PC-9 (cell line): ENCODE data around the gene PHACTR4. TPM values are rescaled to one million over a fixed set of nuclear protein-coding genes. Genes with fewer than 3 reads are reported as not detected.

ENCODE experiments used
- BruUV-seq: library from RNA; stranded (reverse); fragments of 400-500 nt; replicated peaks from 2 replicates; lab custom pipeline; 2021; lab: Mats Ljungman, UMichigan
- CTCF ChIA-PET: fragments of 300-600 bp; sonication (Branson Sonifier 250); formaldehyde crosslinking; loops from one replicate; lab custom pipeline; 2022; ENCODE audit warnings: antibody characterized with exemption; lab: Charles Lee
- POLR2A ChIA-PET: fragments of 300-600 bp; sonication (Branson Sonifier 250); formaldehyde crosslinking; loops from one replicate; lab custom pipeline; 2022; ENCODE audit warnings: antibody characterized with exemption; ENCODE audit not compliant: unreplicated experiment; lab: Charles Lee
- DNase-seq, 2 experiments: peaks; one replicate each; pipeline versions ENCODE4 v3.0.0 to v3.0.0-alpha.2; 2015 to 2022; ENCODE audit warnings: mixed read lengths in 1 of 2
- H2AFZ ChIP-seq: fragments of 200-600 bp; sonication (generic); 2 replicates; pipeline ENCODE4 v1.8.1; 2017; ENCODE audit warnings: antibody characterized with exemption
- H3F3A ChIP-seq: fragments of 200-600 bp; sonication (generic); 2 replicates; pipeline ENCODE4 v1.8.1; 2017; ENCODE audit warnings: antibody characterized with exemption, mild to moderate bottlenecking, low read depth; ENCODE audit not compliant: insufficient read depth
- H3K27ac ChIP-seq: fragments of 200-600 bp; sonication (generic); 2 replicates; pipeline ENCODE4 v1.6.1; 2016; ENCODE audit warnings: mixed run types
- H3K27me3 ChIP-seq: fragments of 200-600 bp; sonication (generic); 2 replicates; pipeline ENCODE4 v1.6.1; 2016; ENCODE audit warnings: low read depth, mixed run types; ENCODE audit not compliant: insufficient read depth
- H3K36me3 ChIP-seq: fragments of 200-600 bp; sonication (generic); 2 replicates; pipeline ENCODE4 v1.6.1; 2016; ENCODE audit warnings: low read depth, mixed run types
- H3K4me1 ChIP-seq: fragments of 200-600 bp; sonication (generic); replicated peaks from 2 replicates; pipeline ENCODE4 v1.6.1; 2016; ENCODE audit warnings: mixed run types; ENCODE audit not compliant: insufficient read depth
- H3K4me2 ChIP-seq: fragments of 200-600 bp; sonication (generic); 2 replicates; pipeline ENCODE4 v1.6.1; 2017; ENCODE audit warnings: mixed run types
- H3K4me3 ChIP-seq: fragments of 200-600 bp; sonication (generic); 2 replicates; pipeline ENCODE4 v1.6.1; 2016; ENCODE audit warnings: mixed run types
- H3K79me2 ChIP-seq: fragments of 200-600 bp; sonication (generic); 2 replicates; pipeline ENCODE4 v1.6.1; 2017; ENCODE audit warnings: low read depth, mixed run types
- H3K9me2 ChIP-seq: fragments of 200-600 bp; sonication (generic); 2 replicates; pipeline ENCODE4 v1.8.1; 2017; ENCODE audit warnings: mild to moderate bottlenecking; ENCODE audit not compliant: insufficient read depth
- H3K9me3 ChIP-seq: fragments of 200-600 bp; sonication (generic); 2 replicates; pipeline ENCODE4 v1.8.1; 2016; ENCODE audit warnings: low read depth; ENCODE audit not compliant: insufficient read depth
- H4K20me1 ChIP-seq: fragments of 200-600 bp; sonication (generic); 2 replicates; pipeline ENCODE4 v1.8.1; 2017; ENCODE audit not compliant: insufficient read depth
- EZH2 ChIP-seq: fragments of 200-600 bp; sonication (generic); IDR thresholded peaks from 2 replicates; pipeline ENCODE4 v1.8.0; 2017; ENCODE audit warnings: antibody characterized with exemption, low read depth
- intact Hi-C: fragments of 100-400 bp; cut with micrococcal nuclease; formaldehyde crosslinking; loops from one replicate; pipeline ENCODE4 v1.10.0; 2022; ENCODE audit not compliant: unreplicated experiment
- total RNA-seq: library from RNA; stranded (reverse); gene quantifications from 2 replicates; pipeline ENCODE4 v1.2.3, GENCODE V29; 2021
- TF ChIP-seq, protein P1 (sequence below): fragments of 200-600 bp; sonication (generic); conservative IDR thresholded peaks from 2 replicates; pipeline ENCODE4 v1.6.1; 2017; ENCODE audit warnings: mixed run types, antibody characterized with exemption, mild to moderate bottlenecking, moderate library complexity

The PHACTR4 gene
- total RNA-seq, 1 experiment from 2014 or later: 45.1 TPM

DNA sequence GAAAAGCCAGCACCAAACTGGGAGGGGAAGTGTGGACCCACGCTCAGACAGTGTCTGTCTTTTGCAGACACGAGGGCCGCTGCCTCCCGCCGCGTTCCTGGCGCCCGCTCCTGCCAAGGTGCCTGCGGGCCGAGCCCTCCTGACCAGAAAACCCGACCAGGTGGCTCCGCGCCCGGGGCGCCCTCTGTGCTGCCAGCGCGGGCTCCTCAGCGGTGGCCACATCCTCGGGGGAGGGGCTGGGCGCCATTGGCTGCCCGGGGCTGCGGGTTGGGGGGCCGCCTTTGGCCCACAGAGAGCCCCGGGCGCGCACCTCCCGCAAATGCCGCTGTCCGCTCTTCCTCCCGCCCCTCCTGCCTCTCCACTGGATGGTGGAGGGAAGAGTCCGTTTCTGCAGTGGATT, 160.9 kb downstream of the PHACTR4 start:
- Histone ChIP-seq H4K20me1 (no peaks in the 10 kb centered on the region), H3K4me2 (no peak overlapping the region), H3K79me2 (peaks cover 41% of the 10 kb centered on the region), H3K4me1 (peaks cover 28% of the 10 kb centered on the region), H2AFZ (no peak overlapping the region), H3K9me3 (no peaks in the 10 kb centered on the region), H3K36me3 (no peaks in the 10 kb centered on the region), H3K9me2 (no peaks in the 10 kb centered on the region), H3K4me3 (no peak overlapping the region), H3K27me3 (no peaks in the 10 kb centered on the region), H3F3A (peaks cover 24% of the 10 kb centered on the region), H3K27ac (no peak overlapping the region)
- POLR2A ChIA-PET: no interaction called here
- no TSS peak for BruUV-seq
- DNase-seq: no peak
- CTCF ChIA-PET: interaction anchor here (0.5 kb wide), 1 partner anchor 72 kb away, joined by 4 read pairs; no protein-coding TSS in a partner anchor
- intact Hi-C loops: no loop called here
- TF ChIP-seq, protein P1, sequence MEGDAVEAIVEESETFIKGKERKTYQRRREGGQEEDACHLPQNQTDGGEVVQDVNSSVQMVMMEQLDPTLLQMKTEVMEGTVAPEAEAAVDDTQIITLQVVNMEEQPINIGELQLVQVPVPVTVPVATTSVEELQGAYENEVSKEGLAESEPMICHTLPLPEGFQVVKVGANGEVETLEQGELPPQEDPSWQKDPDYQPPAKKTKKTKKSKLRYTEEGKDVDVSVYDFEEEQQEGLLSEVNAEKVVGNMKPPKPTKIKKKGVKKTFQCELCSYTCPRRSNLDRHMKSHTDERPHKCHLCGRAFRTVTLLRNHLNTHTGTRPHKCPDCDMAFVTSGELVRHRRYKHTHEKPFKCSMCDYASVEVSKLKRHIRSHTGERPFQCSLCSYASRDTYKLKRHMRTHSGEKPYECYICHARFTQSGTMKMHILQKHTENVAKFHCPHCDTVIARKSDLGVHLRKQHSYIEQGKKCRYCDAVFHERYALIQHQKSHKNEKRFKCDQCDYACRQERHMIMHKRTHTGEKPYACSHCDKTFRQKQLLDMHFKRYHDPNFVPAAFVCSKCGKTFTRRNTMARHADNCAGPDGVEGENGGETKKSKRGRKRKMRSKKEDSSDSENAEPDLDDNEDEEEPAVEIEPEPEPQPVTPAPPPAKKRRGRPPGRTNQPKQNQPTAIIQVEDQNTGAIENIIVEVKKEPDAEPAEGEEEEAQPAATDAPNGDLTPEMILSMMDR: no peak
- TF ChIP-seq EZH2: no peak

DNA sequence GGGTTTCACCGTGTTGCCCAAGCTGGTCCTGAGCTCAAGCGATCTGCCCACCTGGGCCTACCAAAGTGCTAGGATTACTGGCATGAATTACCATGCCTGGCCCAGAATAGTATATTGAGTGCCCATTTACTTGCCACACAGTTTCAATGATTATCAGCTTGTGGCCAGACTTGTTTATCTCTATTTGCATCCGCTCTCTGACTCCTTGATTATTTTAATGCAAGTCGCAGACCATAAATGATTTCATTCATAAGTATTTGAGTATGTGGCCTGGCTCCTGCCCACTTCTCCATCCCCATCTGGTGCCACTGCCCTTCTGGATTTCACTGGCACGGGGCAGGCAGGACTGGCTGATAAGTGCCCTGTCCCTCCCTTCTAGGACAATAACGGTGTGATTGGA, 165.1 kb downstream of the PHACTR4 start:
- no peak for TF ChIP-seq EZH2
- TF ChIP-seq, protein P1: no peak
- Histone ChIP-seq H2AFZ (no peak overlapping the region), H3K27me3 (no peaks in the 10 kb centered on the region), H3K4me2 (no peak overlapping the region), H3K79me2 (peaks cover 5% of the 10 kb centered on the region), H3K36me3 (no peaks in the 10 kb centered on the region), H3K9me2 (no peaks in the 10 kb centered on the region), H4K20me1 (no peaks in the 10 kb centered on the region), H3K9me3 (no peaks in the 10 kb centered on the region), H3K27ac (no peak overlapping the region), H3K4me1 (no peaks in the 10 kb centered on the region), H3K4me3 (no peak overlapping the region), H3F3A (peaks cover 4% of the 10 kb centered on the region; the same call in 1 of the 2 replicates)
- intact Hi-C loops: no loop called here
- no TSS peak for BruUV-seq
- ChIA-PET CTCF (no interaction called here), POLR2A (no interaction called here)
- no peak for DNase-seq

DNA sequence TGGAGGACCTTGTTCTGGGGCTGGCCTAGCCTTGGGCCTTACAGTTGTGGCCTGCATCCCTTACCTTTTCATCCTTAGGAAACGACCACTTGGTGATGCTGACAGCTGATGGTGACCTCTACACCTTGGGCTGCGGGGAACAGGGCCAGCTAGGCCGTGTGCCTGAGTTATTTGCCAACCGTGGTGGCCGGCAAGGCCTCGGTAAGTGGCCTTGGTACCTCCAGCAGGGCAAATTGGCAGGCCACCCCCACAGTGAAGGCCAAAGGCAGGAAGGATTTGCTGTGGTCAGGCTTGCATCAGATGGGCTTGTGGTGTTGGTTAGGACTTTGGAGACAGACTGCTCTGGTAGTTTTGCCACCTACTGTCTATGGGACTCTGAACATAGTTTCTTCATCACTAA, 165.6 kb downstream of the PHACTR4 start:
- Histone ChIP-seq H3K9me3 (no peaks in the 10 kb centered on the region), H3K27me3 (no peaks in the 10 kb centered on the region), H3K4me3 (no peak overlapping the region), H3F3A (peaks cover 4% of the 10 kb centered on the region; the same call in 1 of the 2 replicates), H3K79me2 (peaks cover under 1% of the 10 kb centered on the region; the same call in 1 of the 2 replicates), H3K27ac (no peak overlapping the region), H3K9me2 (no peaks in the 10 kb centered on the region), H3K4me2 (no peak overlapping the region), H2AFZ (no peak overlapping the region), H4K20me1 (no peaks in the 10 kb centered on the region), H3K36me3 (no peaks in the 10 kb centered on the region), H3K4me1 (no peaks in the 10 kb centered on the region)
- intact Hi-C loops: no loop called here
- no TSS peak for BruUV-seq
- CTCF ChIA-PET: no interaction called here
- POLR2A ChIA-PET: no interaction called here
- DNase-seq: no peak
- TF ChIP-seq, protein P1: no peak
- no peak for TF ChIP-seq EZH2
